ENCODE measurements around the gene LRRC18. TPM values are rescaled to one million over a fixed set of nuclear protein-coding genes. Genes with fewer than 3 reads are reported as not detected.

LRRC18 gene
- total RNA-seq, 1 donor from 2014 or later: under 0.01 TPM

- Histone ChIP-seq H3K27ac (ENCODE audit: low read depth, low read length) (no peak overlapping the region), H3K27me3 (ENCODE audit: control insufficient read depth in 3 of 3, insufficient read depth in 3 of 3, low read length in 3 of 3) (peaks cover 0 to 5% (median 4%) of the 10 kb centered on the region in 3 donors)
Observed at GRCh38 chr10:48923748-48924147, 15.9 kb downstream of the LRRC18 start.

GRCh38 chr10:48913674-48914073, 26.0 kb downstream of the LRRC18 start:
- Histone ChIP-seq H3K9ac (ENCODE audit: low read depth in 1 of 3, low read length in 3 of 3) (no peak overlapping the region), H3K9me3 (ENCODE audit: control insufficient read depth in 3 of 3, low read length in 3 of 3) (no peaks in the 10 kb centered on the region)

More at GRCh38 chr10:48923748-48924147, 15.9 kb downstream of the LRRC18 start:
- Histone ChIP-seq H3K4me3 (ENCODE audit: low read length in 3 of 3) (no peak overlapping the region), H3K4me1 (ENCODE audit: control insufficient read depth in 3 of 3, insufficient read depth in 3 of 3, low read length in 3 of 3) (no peaks in the 10 kb centered on the region), H3K36me3 (ENCODE audit: control insufficient read depth in 3 of 3, insufficient read depth in 3 of 3, low read length in 3 of 3) (no peaks in the 10 kb centered on the region), H3K9me3 (ENCODE audit: control insufficient read depth in 3 of 3, low read length in 3 of 3) (no peaks in the 10 kb centered on the region), H3K9ac (ENCODE audit: low read depth in 1 of 3, low read length in 3 of 3) (no peak overlapping the region)

GRCh38 chr10:48910548-48910947, 29.1 kb downstream of the LRRC18 start:
- no peak overlapping the region for H3K27ac ChIP-seq (ENCODE audit: low read depth, low read length)
- no peak overlapping the region for H3K4me3 ChIP-seq (ENCODE audit: low read length in 3 of 3)
- H3K4me1 ChIP-seq (ENCODE audit: control insufficient read depth in 3 of 3, insufficient read depth in 3 of 3, low read length in 3 of 3): no peaks in the 10 kb centered on the region
- no peak overlapping the region for H3K9ac ChIP-seq (ENCODE audit: low read depth in 1 of 3, low read length in 3 of 3)
- no peaks in the 10 kb centered on the region for H3K36me3 ChIP-seq (ENCODE audit: control insufficient read depth in 3 of 3, insufficient read depth in 3 of 3, low read length in 3 of 3)
- no peaks in the 10 kb centered on the region for H3K9me3 ChIP-seq (ENCODE audit: control insufficient read depth in 3 of 3, low read length in 3 of 3)
- no peaks in the 10 kb centered on the region for H3K27me3 ChIP-seq (ENCODE audit: control insufficient read depth in 3 of 3, insufficient read depth in 3 of 3, low read length in 3 of 3)

More at GRCh38 chr10:48913674-48914073, 26.0 kb downstream of the LRRC18 start:
- Histone ChIP-seq H3K27ac (ENCODE audit: low read depth, low read length) (no peak overlapping the region), H3K36me3 (ENCODE audit: control insufficient read depth in 3 of 3, insufficient read depth in 3 of 3, low read length in 3 of 3) (no peaks in the 10 kb centered on the region), H3K4me3 (ENCODE audit: low read length in 3 of 3) (no peak overlapping the region), H3K4me1 (ENCODE audit: control insufficient read depth in 3 of 3, insufficient read depth in 3 of 3, low read length in 3 of 3) (no peaks in the 10 kb centered on the region), H3K27me3 (ENCODE audit: control insufficient read depth in 3 of 3, insufficient read depth in 3 of 3, low read length in 3 of 3) (no peaks in the 10 kb centered on the region)

- no peaks in the 10 kb centered on the region for H3K9me3 ChIP-seq (ENCODE audit: control insufficient read depth in 3 of 3, low read length in 3 of 3)
- H3K27me3 ChIP-seq (ENCODE audit: control insufficient read depth in 3 of 3, insufficient read depth in 3 of 3, low read length in 3 of 3): peaks cover 0 to 4% (median 0%) of the 10 kb centered on the region in 3 donors
- H3K27ac ChIP-seq (ENCODE audit: low read depth, low read length): no peak overlapping the region
- H3K4me3 ChIP-seq (ENCODE audit: low read length in 3 of 3): no peak overlapping the region
- H3K4me1 ChIP-seq (ENCODE audit: control insufficient read depth in 3 of 3, insufficient read depth in 3 of 3, low read length in 3 of 3): no peaks in the 10 kb centered on the region
- H3K36me3 ChIP-seq (ENCODE audit: control insufficient read depth in 3 of 3, insufficient read depth in 3 of 3, low read length in 3 of 3): no peaks in the 10 kb centered on the region
- no peak overlapping the region for H3K9ac ChIP-seq (ENCODE audit: low read depth in 1 of 3, low read length in 3 of 3)
Observed at GRCh38 chr10:48907730-48908129, 31.9 kb downstream of the LRRC18 start.

- H3K9me3 ChIP-seq (ENCODE audit: control insufficient read depth in 3 of 3, low read length in 3 of 3): no peaks in the 10 kb centered on the region
- H3K4me3 ChIP-seq (ENCODE audit: low read length in 3 of 3): no peak overlapping the region
- H3K27me3 ChIP-seq (ENCODE audit: control insufficient read depth in 3 of 3, insufficient read depth in 3 of 3, low read length in 3 of 3): peaks cover 0 to 4% (median 0%) of the 10 kb centered on the region in 3 donors
- no peak overlapping the region for H3K27ac ChIP-seq (ENCODE audit: low read depth, low read length)
- no peaks in the 10 kb centered on the region for H3K4me1 ChIP-seq (ENCODE audit: control insufficient read depth in 3 of 3, insufficient read depth in 3 of 3, low read length in 3 of 3)
- no peak overlapping the region for H3K9ac ChIP-seq (ENCODE audit: low read depth in 1 of 3, low read length in 3 of 3)
- no peaks in the 10 kb centered on the region for H3K36me3 ChIP-seq (ENCODE audit: control insufficient read depth in 3 of 3, insufficient read depth in 3 of 3, low read length in 3 of 3)
Observed at GRCh38 chr10:48906841-48907240, 32.8 kb downstream of the LRRC18 start.

GRCh38 chr10:48905311-48905710, 34.3 kb downstream of the LRRC18 start:
- Histone ChIP-seq H3K27me3 (ENCODE audit: control insufficient read depth in 3 of 3, insufficient read depth in 3 of 3, low read length in 3 of 3) (peaks cover 0 to 4% (median 0%) of the 10 kb centered on the region in 3 donors), H3K4me1 (ENCODE audit: control insufficient read depth in 3 of 3, insufficient read depth in 3 of 3, low read length in 3 of 3) (peaks cover 0 to 7% (median under 1%) of the 10 kb centered on the region in 3 donors), H3K9ac (ENCODE audit: low read depth in 1 of 3, low read length in 3 of 3) (no peak overlapping the region), H3K27ac (ENCODE audit: low read depth, low read length) (no peak overlapping the region), H3K9me3 (ENCODE audit: control insufficient read depth in 3 of 3, low read length in 3 of 3) (no peaks in the 10 kb centered on the region), H3K4me3 (ENCODE audit: low read length in 3 of 3) (no peak overlapping the region), H3K36me3 (ENCODE audit: control insufficient read depth in 3 of 3, insufficient read depth in 3 of 3, low read length in 3 of 3) (no peaks in the 10 kb centered on the region)

- peaks cover 0 to 7% (median 4%) of the 10 kb centered on the region in 3 donors for H3K4me1 ChIP-seq (ENCODE audit: control insufficient read depth in 3 of 3, insufficient read depth in 3 of 3, low read length in 3 of 3)
- H3K36me3 ChIP-seq (ENCODE audit: control insufficient read depth in 3 of 3, insufficient read depth in 3 of 3, low read length in 3 of 3): no peaks in the 10 kb centered on the region
- no peak overlapping the region for H3K27ac ChIP-seq (ENCODE audit: low read depth, low read length)
- no peak overlapping the region for H3K9ac ChIP-seq (ENCODE audit: low read depth in 1 of 3, low read length in 3 of 3)
- H3K9me3 ChIP-seq (ENCODE audit: control insufficient read depth in 3 of 3, low read length in 3 of 3): no peaks in the 10 kb centered on the region
- peaks cover 0 to 4% (median 0%) of the 10 kb centered on the region in 3 donors for H3K27me3 ChIP-seq (ENCODE audit: control insufficient read depth in 3 of 3, insufficient read depth in 3 of 3, low read length in 3 of 3)
- H3K4me3 ChIP-seq (ENCODE audit: low read length in 3 of 3): no peak overlapping the region
Observed at GRCh38 chr10:48904861-48905260, 34.8 kb downstream of the LRRC18 start.

GRCh38 chr10:48903151-48903550, 36.5 kb downstream of the LRRC18 start:
- Histone ChIP-seq H3K4me1 (ENCODE audit: control insufficient read depth in 3 of 3, insufficient read depth in 3 of 3, low read length in 3 of 3) (peaks cover 0 to 7% (median 4%) of the 10 kb centered on the region in 3 donors), H3K4me3 (ENCODE audit: low read length in 3 of 3) (no peak overlapping the region), H3K9me3 (ENCODE audit: control insufficient read depth in 3 of 3, low read length in 3 of 3) (no peaks in the 10 kb centered on the region), H3K9ac (ENCODE audit: low read depth in 1 of 3, low read length in 3 of 3) (no peak overlapping the region), H3K27me3 (ENCODE audit: control insufficient read depth in 3 of 3, insufficient read depth in 3 of 3, low read length in 3 of 3) (peaks cover 0 to 4% (median 0%) of the 10 kb centered on the region in 3 donors), H3K36me3 (ENCODE audit: control insufficient read depth in 3 of 3, insufficient read depth in 3 of 3, low read length in 3 of 3) (no peaks in the 10 kb centered on the region), H3K27ac (ENCODE audit: low read depth, low read length) (no peak overlapping the region)

- Histone ChIP-seq H3K27ac (ENCODE audit: low read depth, low read length) (no peak overlapping the region), H3K9me3 (ENCODE audit: control insufficient read depth in 3 of 3, low read length in 3 of 3) (no peaks in the 10 kb centered on the region), H3K4me3 (ENCODE audit: low read length in 3 of 3) (no peak overlapping the region), H3K9ac (ENCODE audit: low read depth in 1 of 3, low read length in 3 of 3) (no peak overlapping the region), H3K36me3 (ENCODE audit: control insufficient read depth in 3 of 3, insufficient read depth in 3 of 3, low read length in 3 of 3) (no peaks in the 10 kb centered on the region), H3K27me3 (ENCODE audit: control insufficient read depth in 3 of 3, insufficient read depth in 3 of 3, low read length in 3 of 3) (peaks cover 0 to 4% (median 0%) of the 10 kb centered on the region in 3 donors), H3K4me1 (ENCODE audit: control insufficient read depth in 3 of 3, insufficient read depth in 3 of 3, low read length in 3 of 3) (peaks cover 0 to 7% (median 4%) of the 10 kb centered on the region in 3 donors)
Observed at GRCh38 chr10:48902096-48902495, 37.5 kb downstream of the LRRC18 start.

- Histone ChIP-seq H3K36me3 (ENCODE audit: control insufficient read depth in 3 of 3, insufficient read depth in 3 of 3, low read length in 3 of 3) (no peaks in the 10 kb centered on the region), H3K27me3 (ENCODE audit: control insufficient read depth in 3 of 3, insufficient read depth in 3 of 3, low read length in 3 of 3) (peaks cover 0 to 4% (median 0%) of the 10 kb centered on the region in 3 donors), H3K9me3 (ENCODE audit: control insufficient read depth in 3 of 3, low read length in 3 of 3) (no peaks in the 10 kb centered on the region), H3K9ac (ENCODE audit: low read depth in 1 of 3, low read length in 3 of 3) (no peak overlapping the region), H3K27ac (ENCODE audit: low read depth, low read length) (no peak overlapping the region), H3K4me3 (ENCODE audit: low read length in 3 of 3) (no peak overlapping the region), H3K4me1 (ENCODE audit: control insufficient read depth in 3 of 3, insufficient read depth in 3 of 3, low read length in 3 of 3) (peaks cover 0 to 7% (median 4%) of the 10 kb centered on the region in 3 donors)
Observed at GRCh38 chr10:48901319-48901718, 38.3 kb downstream of the LRRC18 start.
